HG03439 (cell line): ENCODE data around the gene PGAM4.
"Not testable (repeated sequence)": the region's sequence is repeated elsewhere in the genome, so short reads cannot be mapped to it uniquely, and the experiment has no call there.

Source experiments
- ATAC-seq: cut with Tn5 transposase; IDR thresholded peaks from one replicate; pipeline ENCODE4 v1.9.1; 2021; ENCODE audit warnings: mild to moderate bottlenecking, moderate library complexity; ENCODE audit not compliant: unreplicated experiment

PGAM4 gene

GRCh38 chrX:77930581-77930980, 38.9 kb downstream of the PGAM4 start:
- ATAC-seq = no peak

GRCh38 chrX:77925764-77926163, 43.7 kb downstream of the PGAM4 start:
- no peak for ATAC-seq

DNA sequence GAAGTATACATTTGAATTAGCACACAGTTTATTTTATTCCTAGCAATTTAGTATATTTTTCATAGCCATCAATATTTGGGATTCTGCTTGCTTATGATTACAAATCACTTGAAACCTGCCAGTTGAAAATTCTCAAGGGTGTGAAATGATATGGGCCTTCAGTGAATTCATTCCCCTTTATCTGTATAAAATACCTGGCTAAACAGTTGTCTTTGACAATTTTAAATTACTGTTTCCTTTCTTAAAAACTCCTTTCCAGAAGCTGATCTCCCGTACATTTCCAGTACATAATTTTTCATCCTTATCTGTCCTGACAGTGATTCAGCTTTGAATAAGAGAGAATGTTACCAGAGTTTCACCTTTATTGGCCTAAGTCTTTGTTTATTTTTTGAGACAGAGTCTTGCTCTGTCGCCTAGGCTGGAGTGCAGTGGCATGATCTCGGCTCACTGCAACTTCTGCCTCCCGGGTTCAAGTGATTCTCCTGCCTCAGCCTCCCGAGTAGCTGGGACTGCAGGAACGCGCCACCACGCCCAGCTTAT, 45.0 kb downstream of the PGAM4 start:
- ATAC-seq = no peak

DNA sequence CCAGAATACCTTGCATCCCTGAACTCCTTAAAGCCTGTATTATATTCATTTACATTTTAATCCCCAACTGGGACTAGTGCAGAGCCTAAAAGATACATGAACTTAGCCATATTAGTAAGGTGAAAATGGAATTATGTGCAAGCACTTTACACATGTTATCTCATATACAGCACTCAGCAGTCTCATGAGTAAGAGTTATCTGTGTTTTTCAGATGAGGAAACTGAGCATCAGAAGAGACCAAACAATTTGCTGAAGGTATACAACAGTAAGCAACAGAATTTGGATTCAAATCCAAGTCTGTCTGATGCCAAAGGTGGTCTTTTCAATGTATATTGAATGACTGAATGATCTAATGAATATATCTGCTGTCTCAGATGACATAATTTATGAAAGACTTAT, 46.7 kb downstream of the PGAM4 start:
- no peak for ATAC-seq

DNA sequence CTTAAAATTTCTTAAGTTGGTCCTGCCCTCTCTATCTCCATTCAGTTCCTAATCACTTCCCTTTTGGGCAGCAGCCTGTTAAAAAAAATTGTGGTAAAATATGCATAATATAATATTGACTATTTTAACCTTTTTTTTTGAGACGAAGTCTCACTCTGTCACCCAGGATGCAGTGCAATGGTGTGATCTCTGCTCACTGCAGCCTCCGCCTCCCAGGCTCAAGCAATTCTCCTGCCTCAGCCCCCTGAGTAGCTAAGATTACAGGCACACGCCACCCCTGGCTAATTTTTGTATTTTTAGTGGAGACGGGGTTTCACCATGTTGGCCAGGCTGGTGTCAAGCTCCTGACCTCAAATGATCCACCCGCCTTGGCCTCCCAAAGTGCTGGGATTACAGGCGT, 50.1 kb downstream of the PGAM4 start:
- ATAC-seq = not testable (repeated sequence)

DNA sequence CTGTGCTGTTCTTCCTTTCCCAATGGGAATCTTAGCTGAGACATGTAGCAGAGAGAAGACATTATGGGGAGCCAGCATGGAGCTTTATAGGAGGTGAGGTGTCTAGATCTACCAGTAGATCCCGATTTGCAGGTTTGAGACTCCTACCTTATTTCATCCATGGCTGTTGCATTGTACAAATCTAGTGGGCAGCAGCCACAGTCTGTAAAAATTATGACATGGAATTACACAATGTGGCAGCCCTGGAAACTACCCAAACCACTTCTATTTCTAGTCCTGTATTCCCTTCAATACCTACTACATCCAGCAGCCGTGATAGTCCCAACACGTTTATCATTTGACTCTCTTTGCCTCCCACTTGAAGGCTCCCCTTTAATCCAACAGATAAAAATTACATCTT, 50.9 kb downstream of the PGAM4 start:
- no peak for ATAC-seq
